NCI-H460 (cell line): ENCODE results near the gene FAAP20. TPM values are rescaled to one million over a fixed set of nuclear protein-coding genes. Genes with fewer than 3 reads are reported as not detected.
"Not testable (repeated sequence)": the region's sequence is repeated elsewhere in the genome, so short reads cannot be mapped to it uniquely, and the experiment has no call there.

ENCODE experiments used
- DNase-seq: peaks from one replicate; pipeline ENCODE4 v3.0.0-alpha.2; 2016; ENCODE audit warnings: low read depth; ENCODE audit errors: extremely low read depth
- total RNA-seq: library from RNA; depleted of rRNA; stranded (reverse); fragments of >200 nt; shearing (Covaris generic); gene quantifications from 2 replicates; pipeline ENCODE4 v1.2.3, GENCODE V29; 2014

FAAP20 gene
- total RNA-seq, 1 experiment from 2014 or later, result 29.1 TPM

- DNase-seq, result no peak
Observed at GRCh38 chr1:2165646-2166045, 28.9 kb downstream of the FAAP20 start.

DNA sequence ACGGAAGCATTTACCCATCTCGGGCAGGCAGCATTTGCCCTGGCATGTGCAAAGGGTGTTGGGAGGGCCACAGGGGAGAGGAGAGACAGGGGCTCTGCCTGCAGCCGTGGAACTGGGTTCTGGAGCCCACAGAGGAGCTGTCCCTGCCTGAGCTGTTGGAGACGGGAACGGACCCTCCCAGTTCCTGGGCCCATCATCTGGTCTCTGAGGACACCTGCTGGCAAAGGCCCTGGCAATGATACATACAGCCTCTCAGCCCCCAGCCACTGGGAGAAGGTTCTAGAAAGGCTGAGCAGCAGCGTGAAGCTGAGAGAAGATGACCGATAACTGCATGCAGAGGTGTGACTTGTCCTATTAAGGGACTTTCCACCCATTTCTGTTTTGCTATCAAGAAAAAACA, 31.4 kb downstream of the FAAP20 start:
- DNase-seq, result no peak

DNA sequence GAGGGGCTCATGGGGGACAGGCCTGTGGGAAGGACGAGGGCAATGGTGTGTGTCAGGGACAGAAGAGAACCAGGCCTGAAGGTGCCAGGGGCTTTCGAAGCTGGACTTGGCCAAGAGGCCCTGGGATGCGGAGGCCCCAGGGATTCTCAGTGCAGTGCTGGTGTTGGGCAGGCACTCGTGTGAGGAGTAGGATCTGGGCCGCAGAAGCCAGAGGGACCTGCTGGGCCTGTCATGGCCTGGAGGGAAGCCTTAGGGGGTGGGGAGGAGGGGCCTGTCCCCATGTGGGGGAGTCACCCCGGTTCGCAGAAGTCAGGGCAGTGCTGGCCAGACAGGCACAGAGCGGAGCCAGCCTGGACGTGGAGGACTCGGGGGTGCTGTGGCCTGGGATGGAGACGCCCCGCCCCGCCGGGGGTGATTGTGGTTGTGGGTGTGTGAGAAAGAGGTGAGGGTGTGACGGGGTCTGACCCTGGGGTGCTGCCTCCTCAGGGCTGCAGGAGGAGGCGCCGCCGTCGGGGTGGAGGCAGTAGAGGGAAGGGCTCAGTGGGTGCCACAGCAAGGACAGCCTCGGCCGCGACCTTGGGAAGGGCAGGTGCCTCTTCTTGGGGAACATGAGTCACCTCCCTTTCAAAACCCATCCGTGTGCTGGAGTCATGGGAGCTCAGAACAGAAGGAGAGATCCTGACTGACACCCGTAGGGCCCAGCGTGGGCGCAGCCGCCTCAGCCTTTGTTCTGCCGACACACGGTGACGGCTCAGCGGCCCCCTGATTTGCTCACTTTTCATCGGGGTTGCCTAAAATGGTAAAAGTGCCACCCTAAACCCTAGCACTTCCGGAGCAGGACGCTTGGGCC, 33.9 kb downstream of the FAAP20 start:
- DNase-seq, result no peak

- no peak for DNase-seq
Observed at GRCh38 chr1:2159124-2159523, 35.4 kb downstream of the FAAP20 start.

DNA sequence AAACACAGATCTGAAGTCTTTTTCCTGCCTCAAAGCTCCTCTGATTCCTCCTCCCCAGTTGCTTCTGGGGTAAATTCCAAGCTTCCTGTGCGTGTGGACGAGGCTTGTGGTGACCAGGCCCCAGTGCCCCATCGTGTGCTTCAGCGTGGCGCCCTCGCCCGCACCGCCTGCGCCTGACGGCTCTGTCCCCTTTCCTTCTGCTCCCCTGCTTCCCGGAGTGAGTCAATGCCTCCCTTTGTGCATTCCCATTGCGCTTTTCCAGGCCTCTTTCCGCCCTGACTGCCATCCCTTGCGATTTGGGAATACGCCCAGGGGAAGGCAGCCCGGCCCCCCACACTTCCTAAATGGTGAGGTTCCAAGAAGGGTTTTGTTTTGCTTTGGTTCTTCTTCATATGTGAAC, 36.3 kb downstream of the FAAP20 start:
- no peak for DNase-seq

GRCh38 chr1:2157856-2158255, 36.7 kb downstream of the FAAP20 start:
- no peak for DNase-seq

DNA sequence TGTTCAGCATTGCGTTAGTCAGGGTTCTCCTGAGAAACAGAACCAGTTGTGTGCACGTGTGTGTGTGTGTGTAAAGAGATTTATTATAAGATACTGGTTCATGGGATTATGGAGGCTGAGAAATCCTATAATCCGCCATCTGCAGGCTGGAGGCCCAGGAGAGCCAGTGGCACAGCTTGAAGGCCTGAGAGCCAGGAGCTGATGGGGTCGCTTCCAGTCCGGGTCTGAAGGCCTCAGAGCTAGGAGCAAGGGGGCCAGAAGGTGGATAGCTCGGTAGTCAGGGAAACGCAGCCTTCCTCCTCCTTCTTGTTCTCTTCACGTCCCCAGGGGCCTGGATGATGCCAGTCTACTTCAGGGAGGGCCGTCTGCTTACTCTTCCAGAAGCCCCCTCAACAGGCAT, 37.7 kb downstream of the FAAP20 start:
- DNase-seq, result no peak

DNA sequence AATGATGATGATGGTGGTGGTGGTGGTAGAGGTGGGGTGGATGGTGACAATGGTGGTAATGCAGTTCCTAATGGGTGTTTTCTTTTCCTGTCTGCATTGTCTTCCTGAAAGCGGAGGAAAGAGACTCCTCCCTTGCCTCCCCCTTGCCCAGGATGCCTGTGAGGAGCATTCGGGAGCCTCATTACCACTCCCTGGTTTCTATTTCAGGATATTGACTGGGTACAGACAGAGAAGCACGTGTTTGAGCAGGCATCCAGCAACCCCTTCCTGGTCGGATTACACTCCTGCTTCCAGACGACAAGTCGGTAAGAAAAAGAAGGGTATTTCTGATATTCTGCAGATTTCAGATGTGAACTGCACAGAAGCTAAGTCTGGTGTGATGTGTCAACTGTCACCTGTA, 38.8 kb downstream of the FAAP20 start:
- no peak for DNase-seq

DNA sequence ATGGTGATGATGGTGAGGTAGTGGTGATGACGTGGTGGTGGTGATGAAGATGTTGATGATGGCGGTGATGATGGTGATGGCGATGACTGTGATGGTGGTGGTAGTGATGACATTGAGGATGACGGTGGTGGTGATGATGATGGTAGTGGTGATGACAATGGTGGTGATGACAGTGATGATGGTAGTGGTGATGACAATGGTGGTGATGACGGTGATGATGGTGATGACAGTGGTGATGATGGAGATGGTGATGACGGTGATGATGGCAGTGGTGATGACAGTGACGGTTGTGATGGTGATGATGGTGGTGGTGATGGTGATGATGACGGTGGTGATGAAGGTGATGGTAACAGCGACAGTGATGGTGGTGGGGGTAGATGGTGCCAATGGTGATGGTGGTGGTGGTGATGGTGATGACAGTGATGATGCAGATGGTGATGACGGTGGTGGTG, 39.4 kb downstream of the FAAP20 start:
- DNase-seq, result no peak

DNA sequence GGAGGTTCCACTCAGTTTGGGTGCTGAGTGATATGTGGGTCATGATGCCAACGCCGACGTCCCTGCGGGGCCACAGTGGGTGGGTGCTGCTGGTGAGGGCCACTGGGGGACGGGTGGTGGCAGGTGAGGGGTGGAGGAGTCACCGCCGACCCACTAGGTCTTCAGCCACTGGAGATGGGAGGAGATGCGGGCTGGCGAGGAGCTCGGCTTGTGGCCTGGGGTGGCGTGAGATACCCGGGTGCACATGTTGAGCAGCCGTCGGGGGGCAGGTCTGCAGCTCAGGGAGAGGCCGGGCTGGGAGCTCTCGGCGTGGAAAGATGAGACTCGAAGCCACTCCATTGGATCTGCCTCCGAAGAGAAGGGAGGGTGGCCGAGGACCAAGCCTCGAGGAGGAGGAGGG, 40.5 kb downstream of the FAAP20 start:
- no peak for DNase-seq

GRCh38 chr1:2152954-2153353, 41.6 kb downstream of the FAAP20 start:
- no peak for DNase-seq

DNA sequence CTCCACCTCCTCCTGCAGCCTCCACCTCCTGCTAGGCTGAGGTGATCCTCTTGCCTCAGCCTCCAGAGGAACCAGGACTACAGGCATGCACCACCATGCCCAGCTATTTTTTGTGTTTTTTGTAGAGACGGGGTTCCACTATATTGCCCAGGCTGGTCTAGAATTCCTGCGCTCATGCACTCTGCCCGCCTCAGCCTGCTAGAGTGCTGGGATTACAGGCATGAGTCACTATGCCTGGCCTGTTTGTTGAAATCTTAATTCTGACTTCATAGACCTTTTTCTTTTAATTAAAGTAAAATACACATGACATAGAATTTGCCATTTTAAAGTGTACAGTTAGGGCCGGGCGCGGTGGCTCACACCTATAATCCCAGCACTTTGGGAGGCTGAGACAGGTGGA, 42.7 kb downstream of the FAAP20 start:
- DNase-seq, result no peak

- no peak for DNase-seq
Observed at GRCh38 chr1:2151252-2151651, 43.3 kb downstream of the FAAP20 start.

DNA sequence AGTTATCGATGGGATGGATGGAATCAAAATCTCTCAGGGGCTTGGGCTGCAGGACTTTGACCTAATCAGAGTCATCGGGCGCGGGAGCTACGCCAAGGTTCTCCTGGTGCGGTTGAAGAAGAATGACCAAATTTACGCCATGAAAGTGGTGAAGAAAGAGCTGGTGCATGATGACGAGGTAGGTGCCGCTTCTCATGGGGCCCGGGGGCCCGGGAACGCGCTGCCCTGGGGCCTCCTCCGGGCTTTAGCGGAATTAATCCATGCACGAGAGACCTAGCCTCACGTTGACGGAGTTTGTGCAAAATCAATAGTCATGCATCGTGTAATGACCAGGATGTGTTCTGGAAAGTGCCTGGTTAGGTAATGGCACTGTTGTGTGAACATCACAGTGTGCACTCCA, 43.8 kb downstream of the FAAP20 start:
- no peak for DNase-seq

DNA sequence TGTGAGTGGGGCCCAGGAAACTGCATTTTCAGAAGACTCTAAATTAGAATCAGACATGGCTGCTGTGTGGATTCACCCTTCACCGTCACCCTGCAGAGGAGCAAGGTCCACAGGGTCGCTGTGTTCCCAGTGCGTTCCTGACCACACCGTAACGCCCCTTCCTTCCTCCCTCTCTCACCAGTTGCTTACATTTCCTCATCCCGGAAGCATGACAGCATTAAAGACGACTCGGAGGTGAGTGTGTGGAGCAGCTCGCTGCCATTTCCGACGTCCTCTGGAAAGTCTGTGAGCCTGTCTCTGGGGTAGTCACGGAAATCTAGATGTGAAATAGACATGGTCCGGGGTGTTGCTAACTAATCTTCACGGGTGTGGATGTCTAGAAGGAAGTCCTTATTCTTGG, 45.9 kb downstream of the FAAP20 start:
- DNase-seq, result no peak

DNA sequence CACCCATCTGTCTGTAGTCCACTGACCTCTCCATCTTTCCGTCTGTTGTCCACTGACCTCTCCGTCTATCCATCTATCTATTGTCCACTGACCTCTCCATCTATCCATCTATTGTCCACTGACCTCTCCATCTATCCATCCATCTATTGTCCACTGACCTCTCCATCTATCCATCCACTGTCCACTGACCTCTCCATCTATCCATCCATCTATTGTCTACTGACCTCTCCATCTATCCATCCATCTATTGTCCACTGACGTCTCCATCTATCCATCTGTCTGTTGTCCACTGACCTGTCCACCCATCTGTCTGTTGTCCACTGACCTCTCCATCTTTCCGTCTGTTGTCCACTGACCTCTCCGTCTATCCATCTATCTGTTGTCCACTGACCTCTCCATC, 46.7 kb downstream of the FAAP20 start:
- not testable (repeated sequence) for DNase-seq

DNA sequence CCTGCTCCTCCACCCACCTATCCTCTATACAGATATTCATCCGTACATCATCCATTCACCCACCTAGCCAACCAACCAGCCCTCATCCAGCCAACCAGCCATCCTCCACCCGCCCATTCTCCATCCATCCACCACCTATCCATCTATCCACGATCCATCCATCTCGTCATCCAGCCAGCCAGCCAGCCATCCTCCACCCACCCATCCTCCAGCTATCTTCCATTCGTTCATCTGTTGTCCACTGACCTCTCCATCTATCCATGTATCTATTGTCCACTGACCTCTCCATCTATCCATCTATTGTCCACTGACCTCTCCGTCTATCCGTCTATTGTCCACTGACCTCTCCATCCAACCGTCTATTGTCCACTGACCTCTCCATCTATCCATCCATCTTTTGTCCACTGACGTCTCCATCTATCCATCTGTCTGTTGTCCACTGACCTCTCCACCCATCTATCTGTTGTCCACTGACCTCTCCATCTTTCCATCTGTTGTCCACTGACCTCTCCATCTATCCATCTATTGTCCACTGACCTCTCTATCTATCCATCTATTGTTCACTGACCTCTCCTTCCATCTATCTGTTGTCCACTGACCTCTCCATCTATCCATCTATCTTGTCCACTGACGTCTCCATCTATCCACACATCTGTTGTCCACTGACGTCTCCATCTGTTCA, 47.6 kb downstream of the FAAP20 start:
- DNase-seq, result no peak

DNA sequence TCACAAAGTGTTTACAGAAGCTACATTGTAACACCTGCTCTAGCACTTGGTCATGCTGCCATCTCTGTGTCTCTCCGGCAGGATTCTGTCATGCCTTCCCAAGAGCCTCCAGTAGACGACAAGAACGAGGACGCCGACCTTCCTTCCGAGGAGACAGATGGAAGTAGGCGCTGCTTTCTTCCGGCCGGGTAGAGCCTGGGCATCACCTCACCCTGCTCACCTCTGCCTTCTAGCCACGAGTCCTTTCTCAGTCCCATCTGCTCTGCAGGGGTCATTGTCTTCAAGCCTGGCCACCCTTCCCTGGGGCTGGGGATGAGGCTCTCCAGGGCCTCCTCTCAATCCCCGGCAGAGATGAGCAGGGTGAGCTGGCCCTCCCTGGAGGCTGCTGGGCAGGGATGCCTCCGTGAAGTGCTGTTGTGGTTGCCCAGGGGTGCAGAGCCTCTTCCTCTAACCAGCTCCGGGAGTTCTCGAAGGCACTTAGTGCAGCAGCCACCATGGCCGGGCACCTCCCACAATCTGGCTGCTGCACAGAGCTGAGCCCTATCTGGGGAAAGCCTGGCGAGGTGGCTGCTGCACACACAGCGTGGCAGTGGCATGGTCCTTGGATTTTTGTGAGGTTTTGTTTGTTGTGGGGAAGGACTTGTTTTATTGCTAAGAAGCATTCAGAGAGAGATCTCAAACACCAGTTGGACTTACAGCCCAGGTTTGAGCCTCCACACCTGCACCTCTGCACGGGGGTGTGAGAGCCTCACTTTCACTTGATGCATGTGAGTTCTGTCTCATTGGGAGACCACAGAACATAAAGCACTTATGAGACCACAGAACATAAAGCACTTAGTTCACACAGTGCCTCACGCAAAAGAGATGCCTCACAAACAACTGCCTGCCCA, 48.4 kb downstream of the FAAP20 start:
- DNase-seq, result no peak

- no peak for DNase-seq
Observed at GRCh38 chr1:2144501-2145090, 50.0 kb downstream of the FAAP20 start.

- DNase-seq, result no peak
Observed at GRCh38 chr1:2143814-2144500, 50.6 kb downstream of the FAAP20 start.
